ENCODE measurements around the gene SPEG.

- TF ChIP-seq CTCF (IDR thresholded peaks at IDR 0.05) (no peak), POLR2A (IDR thresholded peaks at IDR 0.05) (peak in 1 of 2 donors; percentile 46)
Observed at GRCh38 chr2:219545943-219546352, 111.3 kb downstream of the SPEG start.

All from Peyer's patch (tissue), 4 donors.